IPS-18a (cell line): ENCODE results near the gene HLA-DRA.
"Not testable (repeated sequence)": the region's sequence is repeated elsewhere in the genome, so short reads cannot be mapped to it uniquely, and the experiment has no call there.

ENCODE experiments used
- H3K27ac ChIP-seq: one replicate; pipeline ENCODE4 v1.5.1; 2013; ENCODE audit warnings: low read length
- H3K27me3 ChIP-seq: one replicate; pipeline ENCODE4 v1.6.1; 2013; ENCODE audit warnings: mild to moderate bottlenecking, low read length; ENCODE audit not compliant: control insufficient read depth, insufficient read depth
- H3K36me3 ChIP-seq: one replicate; pipeline ENCODE4 v1.6.1; 2013; ENCODE audit warnings: low read depth, low read length; ENCODE audit not compliant: control insufficient read depth
- H3K4me1 ChIP-seq: one replicate; pipeline ENCODE4 v1.6.1; 2013; ENCODE audit warnings: low read depth, low read length; ENCODE audit not compliant: control insufficient read depth
- H3K4me3 ChIP-seq: one replicate; pipeline ENCODE4 v1.5.1; 2013; ENCODE audit warnings: low read length
- H3K9ac ChIP-seq: one replicate; pipeline ENCODE4 v1.6.1; 2013; ENCODE audit warnings: mild to moderate bottlenecking, low read length, moderate library complexity
- H3K9me3 ChIP-seq: one replicate; pipeline ENCODE4 v1.6.1; 2013; ENCODE audit warnings: low read depth, low read length; ENCODE audit not compliant: control insufficient read depth

Gene HLA-DRA

DNA sequence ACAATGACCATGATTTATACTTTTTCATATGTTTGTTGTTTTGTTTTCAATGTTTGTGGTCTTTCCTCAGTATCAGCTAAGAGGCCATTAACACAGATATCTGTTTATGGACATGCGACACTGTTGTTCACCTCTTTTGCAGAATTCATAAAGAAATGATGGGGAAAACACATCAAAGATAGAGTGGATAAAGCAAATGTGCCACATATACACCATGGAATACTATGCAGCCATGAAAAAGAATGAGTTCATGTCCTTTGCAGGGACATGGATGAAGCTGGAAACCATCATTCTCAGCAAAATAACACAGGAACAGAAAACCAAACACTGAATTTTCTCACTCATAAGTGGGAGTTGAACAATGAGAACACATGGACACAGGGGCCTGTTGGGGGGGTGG is 5.7 kb upstream of the HLA-DRA start:
- not testable (repeated sequence) for H3K27me3 ChIP-seq, H3K36me3 ChIP-seq, H3K9me3 ChIP-seq, H3K9ac ChIP-seq, H3K27ac ChIP-seq, H3K4me1 ChIP-seq, H3K4me3 ChIP-seq

DNA sequence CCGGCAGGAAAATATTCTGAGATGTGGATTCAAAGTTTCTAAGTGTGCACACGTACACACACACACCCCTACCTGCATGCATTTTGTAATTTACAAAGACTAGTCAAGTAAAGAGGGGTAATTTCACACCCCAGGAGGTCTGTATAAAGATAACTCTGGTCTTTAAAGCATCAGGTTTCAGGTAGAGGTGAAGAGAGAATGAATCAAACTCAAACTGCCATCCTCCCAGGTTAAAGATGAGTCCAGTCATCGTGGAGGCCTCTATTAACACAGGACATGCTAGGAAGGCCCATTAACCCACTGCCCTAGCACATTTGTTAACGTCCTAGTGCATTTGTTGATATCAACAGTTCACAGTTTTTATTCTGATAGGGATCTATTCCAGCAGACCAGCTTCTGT is 3.5 kb upstream of the HLA-DRA start:
- no peaks in the 10 kb centered on the region for H3K36me3 ChIP-seq
- no peaks in the 10 kb centered on the region for H3K4me1 ChIP-seq
- no peak overlapping the region for H3K27ac ChIP-seq
- H3K27me3 ChIP-seq, result no peaks in the 10 kb centered on the region
- no peak overlapping the region for H3K4me3 ChIP-seq
- no peak overlapping the region for H3K9ac ChIP-seq
- H3K9me3 ChIP-seq, result no peaks in the 10 kb centered on the region

DNA sequence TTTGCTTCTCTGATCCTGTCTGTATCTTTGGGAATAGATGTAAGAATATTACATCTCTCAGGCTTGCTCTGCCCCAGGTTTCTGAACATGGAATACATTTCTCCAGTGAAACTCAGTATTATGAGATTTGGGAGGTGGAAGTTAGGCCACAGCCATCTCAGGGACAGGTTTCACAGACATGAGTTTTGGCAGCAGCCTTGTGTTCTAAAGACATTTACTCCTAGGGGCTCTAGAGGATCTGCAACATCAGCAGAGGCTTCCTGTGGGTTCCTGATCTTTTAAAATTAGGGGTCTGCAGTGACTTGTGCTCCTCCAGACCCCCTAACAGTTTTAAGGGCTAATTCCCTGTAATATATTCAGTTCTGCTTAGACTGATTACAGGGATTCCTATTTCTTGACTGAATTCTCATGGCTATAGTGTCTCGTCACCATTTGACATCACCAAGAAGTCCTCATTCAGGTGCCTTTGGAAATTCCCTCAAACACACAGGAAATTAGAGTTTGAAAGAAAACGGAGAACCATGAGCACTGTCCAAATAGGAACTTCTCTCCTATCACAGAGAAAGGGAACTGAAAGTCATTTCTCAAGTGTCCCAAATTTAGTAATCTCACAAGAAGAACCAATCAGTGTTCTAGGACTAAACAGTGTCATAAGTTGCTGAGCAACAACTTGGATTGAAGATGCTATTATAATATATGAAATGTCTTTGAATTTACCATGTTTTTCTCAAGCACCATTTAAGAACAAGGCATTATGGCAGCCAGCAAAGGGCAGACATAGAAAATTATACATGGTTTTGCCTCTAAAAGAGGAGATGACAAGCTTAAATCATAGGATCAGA is 2.5 kb upstream of the HLA-DRA start:
- no peaks in the 10 kb centered on the region for H3K36me3 ChIP-seq
- H3K4me3 ChIP-seq, result no peak overlapping the region
- no peaks in the 10 kb centered on the region for H3K27me3 ChIP-seq
- H3K27ac ChIP-seq, result no peak overlapping the region
- no peaks in the 10 kb centered on the region for H3K9me3 ChIP-seq
- H3K4me1 ChIP-seq, result no peaks in the 10 kb centered on the region
- H3K9ac ChIP-seq, result no peak overlapping the region

DNA sequence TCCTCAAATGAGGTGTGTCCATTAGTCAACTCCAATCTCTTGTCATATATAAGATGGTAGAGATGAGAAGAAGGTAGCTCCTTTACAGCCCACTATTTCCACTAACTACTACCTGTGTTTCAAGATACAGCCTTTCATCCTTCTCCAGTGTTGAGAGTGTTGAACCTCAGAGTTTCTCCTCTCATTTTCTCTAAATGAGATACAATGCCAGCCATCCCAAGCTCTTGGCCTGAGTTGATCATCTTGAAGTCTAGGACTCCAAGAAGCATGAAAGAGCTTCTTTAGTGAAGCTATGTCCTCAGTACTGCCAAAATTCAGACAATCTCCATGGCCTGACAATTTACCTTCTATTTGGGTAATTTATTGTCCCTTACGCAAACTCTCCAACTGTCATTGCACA is 548 bp upstream of the HLA-DRA start:
- H3K36me3 ChIP-seq, result no peaks in the 10 kb centered on the region
- no peaks in the 10 kb centered on the region for H3K27me3 ChIP-seq
- no peaks in the 10 kb centered on the region for H3K4me1 ChIP-seq
- H3K9me3 ChIP-seq, result no peaks in the 10 kb centered on the region
- no peak overlapping the region for H3K4me3 ChIP-seq
- no peak overlapping the region for H3K27ac ChIP-seq
- no peak overlapping the region for H3K9ac ChIP-seq

DNA sequence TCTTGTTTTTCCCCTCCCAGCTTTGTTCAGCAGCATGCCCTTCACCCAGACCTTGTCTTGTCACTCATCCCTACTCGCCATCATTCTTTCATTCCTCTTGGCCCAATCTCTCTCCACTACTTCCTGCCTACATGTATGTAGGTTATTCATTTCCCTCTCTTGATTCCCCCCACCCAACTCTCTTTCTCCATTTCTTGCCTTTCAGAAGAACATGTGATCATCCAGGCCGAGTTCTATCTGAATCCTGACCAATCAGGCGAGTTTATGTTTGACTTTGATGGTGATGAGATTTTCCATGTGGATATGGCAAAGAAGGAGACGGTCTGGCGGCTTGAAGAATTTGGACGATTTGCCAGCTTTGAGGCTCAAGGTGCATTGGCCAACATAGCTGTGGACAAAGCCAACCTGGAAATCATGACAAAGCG is 2.6 kb downstream of the HLA-DRA start:
- Histone ChIP-seq H3K36me3 (no peaks in the 10 kb centered on the region), H3K4me3 (no peak overlapping the region), H3K9me3 (no peaks in the 10 kb centered on the region), H3K27ac (no peak overlapping the region), H3K27me3 (no peaks in the 10 kb centered on the region), H3K4me1 (no peaks in the 10 kb centered on the region), H3K9ac (no peak overlapping the region)

DNA sequence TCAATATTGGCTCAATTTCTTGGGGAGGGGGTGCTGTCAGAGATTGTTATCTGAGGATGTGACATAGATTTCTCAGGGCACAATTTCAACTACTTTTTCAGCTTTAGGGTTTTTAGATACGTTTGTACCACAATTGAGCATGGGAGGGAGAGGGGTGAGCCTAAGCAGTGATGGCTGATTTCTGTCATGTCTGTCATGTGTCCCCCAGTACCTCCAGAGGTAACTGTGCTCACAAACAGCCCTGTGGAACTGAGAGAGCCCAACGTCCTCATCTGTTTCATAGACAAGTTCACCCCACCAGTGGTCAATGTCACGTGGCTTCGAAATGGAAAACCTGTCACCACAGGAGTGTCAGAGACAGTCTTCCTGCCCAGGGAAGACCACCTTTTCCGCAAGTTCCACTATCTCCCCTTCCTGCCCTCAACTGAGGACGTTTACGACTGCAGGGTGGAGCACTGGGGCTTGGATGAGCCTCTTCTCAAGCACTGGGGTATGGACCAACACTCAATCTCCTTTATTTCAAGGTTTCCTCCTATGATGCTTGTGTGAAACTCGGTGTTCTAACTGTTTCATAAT is 3.4 kb downstream of the HLA-DRA start:
- H3K4me3 ChIP-seq, result no peak overlapping the region
- H3K27me3 ChIP-seq, result no peaks in the 10 kb centered on the region
- H3K36me3 ChIP-seq, result no peaks in the 10 kb centered on the region
- no peaks in the 10 kb centered on the region for H3K4me1 ChIP-seq
- no peaks in the 10 kb centered on the region for H3K9me3 ChIP-seq
- no peak overlapping the region for H3K9ac ChIP-seq
- no peak overlapping the region for H3K27ac ChIP-seq

DNA sequence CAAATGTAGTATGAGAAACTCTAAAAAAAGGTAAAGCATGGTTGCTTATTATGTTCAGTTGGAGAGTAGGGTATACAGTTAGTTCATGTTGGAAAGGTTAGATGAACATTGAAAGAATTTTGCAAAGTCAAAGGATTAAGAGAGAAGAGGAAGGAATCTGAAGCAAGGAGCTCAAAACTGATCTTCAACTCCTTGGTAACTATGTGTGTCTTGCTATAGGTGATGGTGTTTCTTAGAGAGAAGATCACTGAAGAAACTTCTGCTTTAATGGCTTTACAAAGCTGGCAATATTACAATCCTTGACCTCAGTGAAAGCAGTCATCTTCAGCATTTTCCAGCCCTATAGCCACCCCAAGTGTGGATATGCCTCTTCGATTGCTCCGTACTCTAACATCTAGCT is 4.7 kb downstream of the HLA-DRA start:
- Histone ChIP-seq H3K9me3 (no peaks in the 10 kb centered on the region), H3K36me3 (no peaks in the 10 kb centered on the region), H3K9ac (no peak overlapping the region), H3K27ac (no peak overlapping the region), H3K27me3 (no peaks in the 10 kb centered on the region), H3K4me1 (no peaks in the 10 kb centered on the region), H3K4me3 (no peak overlapping the region)

DNA sequence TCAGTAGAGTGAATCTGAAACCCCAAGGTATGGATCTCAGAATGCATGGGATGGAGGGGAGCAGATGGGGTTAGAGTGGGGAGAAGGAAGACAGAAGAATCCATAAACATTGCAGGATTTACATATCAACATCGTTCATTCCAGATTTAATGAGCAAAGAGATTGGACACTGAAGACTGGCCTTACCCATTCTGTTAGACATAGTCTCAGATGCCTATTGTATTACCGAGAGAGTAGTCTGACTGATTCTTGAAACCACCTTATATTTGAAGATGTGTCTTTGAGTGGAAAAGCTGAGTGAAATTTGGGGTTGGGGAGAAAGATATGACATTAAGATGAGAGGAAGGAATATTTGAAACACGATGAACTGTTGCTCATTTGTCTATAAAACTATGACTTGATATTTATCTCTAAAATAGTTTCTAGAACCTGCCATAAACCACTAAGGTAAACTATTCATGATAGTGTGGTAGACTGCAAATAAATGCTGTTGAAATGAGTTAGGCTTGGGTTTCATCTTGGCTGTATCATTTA is 5.7 kb downstream of the HLA-DRA start:
- Histone ChIP-seq H3K36me3 (no peaks in the 10 kb centered on the region), H3K9ac (no peak overlapping the region), H3K9me3 (no peaks in the 10 kb centered on the region), H3K27me3 (no peaks in the 10 kb centered on the region), H3K4me3 (no peak overlapping the region), H3K4me1 (no peaks in the 10 kb centered on the region), H3K27ac (no peak overlapping the region)

DNA sequence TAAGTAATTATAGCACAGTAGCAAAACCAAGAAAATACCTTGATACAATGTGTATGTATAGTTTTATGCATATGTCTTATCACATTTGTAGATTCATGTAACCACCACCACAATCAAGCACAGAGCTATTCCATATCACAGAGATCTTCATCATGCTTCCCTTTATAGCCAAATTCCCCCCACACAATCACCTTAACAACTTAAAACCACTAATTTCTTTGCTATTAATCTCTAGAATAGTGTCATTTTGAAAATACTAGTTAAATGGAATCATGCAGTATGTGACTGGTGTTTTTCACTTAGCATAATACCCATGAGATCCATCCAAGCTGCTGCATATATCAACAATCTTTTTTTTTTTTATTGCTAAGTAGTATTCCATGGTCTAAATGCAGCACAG is 8.2 kb downstream of the HLA-DRA start:
- Histone ChIP-seq H3K9me3 (no peaks in the 10 kb centered on the region), H3K27ac (no peak overlapping the region), H3K36me3 (no peaks in the 10 kb centered on the region), H3K27me3 (no peaks in the 10 kb centered on the region), H3K4me3 (no peak overlapping the region), H3K4me1 (no peaks in the 10 kb centered on the region), H3K9ac (no peak overlapping the region)

DNA sequence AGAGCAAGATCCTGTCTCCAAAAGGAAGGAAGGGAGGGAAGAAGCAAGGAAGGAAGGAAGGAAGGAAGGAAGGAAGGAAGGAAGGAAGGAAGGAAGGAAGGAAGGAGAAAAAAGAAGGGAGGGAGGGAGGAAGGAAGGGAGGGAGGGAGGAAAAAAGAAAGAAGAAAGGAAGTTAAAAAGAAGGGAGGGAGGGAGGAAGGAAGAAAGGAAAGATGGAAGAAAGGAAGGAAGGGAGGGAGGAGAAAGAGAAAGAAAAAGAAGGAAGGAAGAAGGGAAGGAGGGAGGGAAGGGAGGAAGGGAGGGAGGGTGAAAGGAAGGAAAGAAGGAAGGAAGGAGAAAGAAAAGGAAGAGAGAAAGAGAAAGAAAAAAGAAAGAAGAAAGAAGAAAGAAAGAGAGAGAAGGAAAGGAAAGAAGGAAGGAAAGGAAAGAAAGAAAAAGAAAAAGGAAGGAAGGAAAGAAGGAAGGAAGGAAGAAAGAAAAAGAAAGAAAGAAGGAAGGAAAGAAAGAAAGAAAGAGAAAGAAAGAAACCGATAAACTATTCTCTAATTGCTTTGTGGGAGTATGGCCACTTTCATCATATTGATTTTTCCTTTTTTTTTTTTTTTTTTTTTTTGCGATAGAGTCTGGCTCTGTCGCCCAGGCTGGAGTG is 9.5 kb downstream of the HLA-DRA start:
- Histone ChIP-seq H3K27ac (no peak overlapping the region), H3K36me3 (no peaks in the 10 kb centered on the region), H3K4me1 (no peaks in the 10 kb centered on the region), H3K27me3 (no peaks in the 10 kb centered on the region), H3K9me3 (no peaks in the 10 kb centered on the region), H3K4me3 (no peak overlapping the region), H3K9ac (no peak overlapping the region)

DNA sequence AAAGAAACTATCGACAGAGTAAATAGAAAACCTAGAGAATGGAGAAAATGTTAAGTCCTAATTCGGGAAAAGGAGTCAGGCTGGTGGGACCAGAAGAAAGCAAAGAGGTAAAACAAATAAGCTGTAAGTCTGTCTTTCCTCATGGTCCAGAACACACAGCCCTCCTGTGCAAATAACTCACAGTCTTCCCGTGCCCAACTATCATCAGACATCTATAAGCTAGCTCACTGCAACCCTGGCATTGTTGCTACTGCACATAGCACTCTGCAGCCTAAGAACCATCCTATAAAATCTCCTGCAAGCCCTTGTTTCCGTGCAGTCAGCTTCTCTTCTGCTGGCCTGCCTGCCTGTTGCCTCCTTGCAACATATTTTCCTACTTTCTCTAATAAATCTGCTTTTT is 17.4 kb downstream of the HLA-DRA start:
- no peak overlapping the region for H3K9ac ChIP-seq
- H3K4me3 ChIP-seq, result no peak overlapping the region
- no peaks in the 10 kb centered on the region for H3K4me1 ChIP-seq
- H3K27ac ChIP-seq, result no peak overlapping the region
- no peaks in the 10 kb centered on the region for H3K36me3 ChIP-seq
- no peaks in the 10 kb centered on the region for H3K27me3 ChIP-seq
- no peaks in the 10 kb centered on the region for H3K9me3 ChIP-seq
